Ectodermal cell (in vitro differentiated cells): Measurements from ENCODE around the gene SDHAF4.

Source experiments
- H3K27ac ChIP-seq: 2 replicates; pipeline ENCODE4 v1.7.0; 2013; ENCODE audit warnings: mild to moderate bottlenecking, low read depth, low read length; ENCODE audit not compliant: insufficient read depth, poor library complexity, severe bottlenecking
- H3K27me3 ChIP-seq: 2 replicates; pipeline ENCODE4 v1.7.0; 2013; ENCODE audit warnings: mild to moderate bottlenecking, low read length; ENCODE audit not compliant: insufficient read depth, control insufficient read depth, poor library complexity, severe bottlenecking
- H3K36me3 ChIP-seq: one replicate; pipeline ENCODE4 v1.7.0; 2013; ENCODE audit warnings: low read length; ENCODE audit not compliant: control insufficient read depth, insufficient read depth
- H3K4me1 ChIP-seq: one replicate; pipeline ENCODE4 v1.7.0; 2013; ENCODE audit warnings: low read length; ENCODE audit not compliant: control insufficient read depth, insufficient read depth
- H3K4me3 ChIP-seq: 2 replicates; pipeline ENCODE4 v1.7.0; 2013; ENCODE audit warnings: low read depth, low read length, control low read depth; ENCODE audit not compliant: insufficient read depth
- H3K9me3 ChIP-seq: 2 replicates; pipeline ENCODE4 v1.7.0; 2013; ENCODE audit warnings: mild to moderate bottlenecking, low read length, moderate library complexity; ENCODE audit not compliant: control insufficient read depth
- WGBS, 2 experiments: methylation state at CpG; one replicate each; pipeline ENCODE4 v1.1.7; 2013; ENCODE audit warnings: missing lambda C conversion rate in 2 of 2; 5-methylcytosine and 5-hydroxymethylcytosine counted together

Gene SDHAF4

GRCh38 chr6:70620746-70621145, 54.0 kb downstream of the SDHAF4 start:
- Histone ChIP-seq H3K27me3 (no peaks in the 10 kb centered on the region), H3K27ac (no peak overlapping the region), H3K4me1 (no peaks in the 10 kb centered on the region), H3K9me3 (no peaks in the 10 kb centered on the region), H3K36me3 (no peaks in the 10 kb centered on the region), H3K4me3 (no peak overlapping the region)
- 96 to 100% methylated on average over 1 of the region's 1 CpG for WGBS, 2 experiments

GRCh38 chr6:70622461-70622860, 55.7 kb downstream of the SDHAF4 start:
- Histone ChIP-seq H3K27me3 (no peaks in the 10 kb centered on the region), H3K27ac (no peak overlapping the region)
- WGBS, 2 experiments, result 83 to 92% methylated on average over 1 of the region's 1 CpG

GRCh38 chr6:70625436-70625835, 58.7 kb downstream of the SDHAF4 start:
- no peaks in the 10 kb centered on the region for H3K36me3 ChIP-seq
- H3K4me1 ChIP-seq, result no peaks in the 10 kb centered on the region
- no peaks in the 10 kb centered on the region for H3K27me3 ChIP-seq
- no peaks in the 10 kb centered on the region for H3K9me3 ChIP-seq
- no peak overlapping the region for H3K27ac ChIP-seq
- H3K4me3 ChIP-seq, result no peak overlapping the region

More at GRCh38 chr6:70622461-70622860, 55.7 kb downstream of the SDHAF4 start:
- Histone ChIP-seq H3K4me3 (no peak overlapping the region), H3K36me3 (no peaks in the 10 kb centered on the region), H3K4me1 (no peaks in the 10 kb centered on the region), H3K9me3 (no peaks in the 10 kb centered on the region)

GRCh38 chr6:70627500-70628254, 60.9 kb downstream of the SDHAF4 start:
- H3K4me3 ChIP-seq, result no peak overlapping the region
- H3K36me3 ChIP-seq, result no peaks in the 10 kb centered on the region
- no peak overlapping the region for H3K27ac ChIP-seq
- WGBS, 2 experiments, result 93 to 96% methylated on average over 36 of the region's 36 CpGs
- H3K4me1 ChIP-seq, result no peaks in the 10 kb centered on the region
- H3K9me3 ChIP-seq, result no peaks in the 10 kb centered on the region
- no peaks in the 10 kb centered on the region for H3K27me3 ChIP-seq

- Histone ChIP-seq H3K9me3 (no peaks in the 10 kb centered on the region), H3K27ac (no peak overlapping the region), H3K4me1 (no peaks in the 10 kb centered on the region), H3K4me3 (no peak overlapping the region), H3K36me3 (no peaks in the 10 kb centered on the region), H3K27me3 (no peaks in the 10 kb centered on the region)
- WGBS, 2 experiments, result 95 to 97% methylated on average over 1 of the region's 1 CpG
These were observed 63.2 kb downstream of the SDHAF4 start for GRCh38 chr6:70629929-70630328.

GRCh38 chr6:70633870-70634269, 67.1 kb downstream of the SDHAF4 start:
- 89 to 93% methylated on average over 2 of the region's 2 CpGs for WGBS, 2 experiments
- H3K9me3 ChIP-seq, result no peaks in the 10 kb centered on the region
- no peak overlapping the region for H3K27ac ChIP-seq
- H3K27me3 ChIP-seq, result no peaks in the 10 kb centered on the region
- H3K36me3 ChIP-seq, result no peaks in the 10 kb centered on the region
- H3K4me3 ChIP-seq, result no peak overlapping the region
- H3K4me1 ChIP-seq, result no peaks in the 10 kb centered on the region

GRCh38 chr6:70636596-70636995, 69.9 kb downstream of the SDHAF4 start:
- Histone ChIP-seq H3K27me3 (no peaks in the 10 kb centered on the region), H3K27ac (no peak overlapping the region), H3K4me3 (no peak overlapping the region), H3K9me3 (no peaks in the 10 kb centered on the region), H3K4me1 (no peaks in the 10 kb centered on the region), H3K36me3 (no peaks in the 10 kb centered on the region)
- WGBS, 2 experiments, result 87 to 90% methylated on average over 7 to 8 of the region's 8 CpGs

GRCh38 chr6:70638468-70638867, 71.7 kb downstream of the SDHAF4 start:
- Histone ChIP-seq H3K4me3 (no peak overlapping the region), H3K27me3 (no peaks in the 10 kb centered on the region), H3K9me3 (no peaks in the 10 kb centered on the region), H3K4me1 (no peaks in the 10 kb centered on the region), H3K36me3 (no peaks in the 10 kb centered on the region), H3K27ac (no peak overlapping the region)
- WGBS, 2 experiments, result 79 to 100% methylated on average over 1 of the region's 1 CpG
